Astrocyte of the spinal cord (primary cell): ENCODE results near the gene NME4.
A peak's percentile ranks its signal among the peaks of the same experiment; 100 is the strongest.

ENCODE experiments used
- DNase-seq: peaks from one replicate; pipeline ENCODE4 v3.0.0; 2011; ENCODE audit warnings: low read depth, low spot score
- H3K4me3 ChIP-seq: 2 replicates; pipeline ENCODE4 v1.5.1; 2011; ENCODE audit warnings: low read depth, mild to moderate bottlenecking, low read length, moderate library complexity
- CTCF ChIP-seq: IDR thresholded peaks from 2 replicates; pipeline ENCODE4 v1.5.1; 2012; ENCODE audit warnings: low read depth, mild to moderate bottlenecking, low read length, inconsistent platforms
- in situ Hi-C: cut with HindIII; loops from 2 replicates; pipeline ENCODE4 v1.10.0; 2017; ENCODE audit warnings: low sequenced_read_pairs

NME4 gene

GRCh38 chr16:352547-353403 is 44.2 kb upstream of the NME4 start, which contains the start of gene AXIN1:
Gene AXIN1, minus strand, starts transcription at chr16:352723. Its CDS starts 5,698 bp downstream, at chr16:347025.
- TF ChIP-seq CTCF, result peak; percentile 50
- in situ Hi-C loops, result no loop called here
- peak within 1 kb of the TSS; percentile 54 for H3K4me3 ChIP-seq
- peak; percentile 91 for DNase-seq

GRCh38 chr16:353404-354290 is 43.4 kb upstream of the NME4 start:
- DNase-seq, result no peak
- no peak for TF ChIP-seq CTCF
- in situ Hi-C loops, result no loop called here
- peak overlapping the region; percentile 32 for H3K4me3 ChIP-seq

- H3K4me3 ChIP-seq, result no peak overlapping the region
- in situ Hi-C loops, result no loop called here
- DNase-seq, result no peak
- no peak for TF ChIP-seq CTCF
Measured at GRCh38 chr16:354291-354881, 42.6 kb upstream of the NME4 start.

- no peak for TF ChIP-seq CTCF
- in situ Hi-C loops, result no loop called here
- no peak for DNase-seq
- H3K4me3 ChIP-seq, result no peak overlapping the region
Measured at GRCh38 chr16:354971-355461, 42.0 kb upstream of the NME4 start.

GRCh38 chr16:356741-357140 is 40.3 kb upstream of the NME4 start:
- in situ Hi-C loops, result no loop called here
- TF ChIP-seq CTCF, result no peak
- H3K4me3 ChIP-seq, result no peak overlapping the region
- DNase-seq, result no peak

GRCh38 chr16:359067-359763 is 37.8 kb upstream of the NME4 start:
- H3K4me3 ChIP-seq, result no peak overlapping the region
- in situ Hi-C loops, result no loop called here
- no peak for TF ChIP-seq CTCF
- DNase-seq, result no peak
